ENCODE results near the gene RAF1.

The RAF1 gene

DNA sequence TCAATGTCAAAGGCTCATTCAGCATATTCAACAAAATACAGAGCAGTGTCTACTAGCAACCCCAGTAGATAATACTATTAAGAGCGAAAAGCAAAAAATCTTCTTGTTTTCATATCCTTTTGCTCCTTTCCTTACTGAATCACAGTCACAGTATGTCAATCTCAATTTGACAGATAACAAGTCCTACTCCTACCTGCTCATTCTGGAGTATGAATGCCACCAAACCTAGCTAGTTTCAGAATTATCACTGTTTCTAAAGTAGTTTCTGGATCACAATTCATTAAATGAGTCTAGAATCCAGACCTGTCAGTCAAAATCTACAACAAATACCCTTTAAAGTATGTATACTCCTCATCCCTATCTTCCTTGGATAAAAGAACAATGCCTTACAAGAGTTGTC lies 55.5 kb downstream of the RAF1 start:
- Histone ChIP-seq H3K27ac (no peak overlapping the region), H3K36me3 (peaks cover 59 to 90% (median 72%) of the 10 kb centered on the region in 3 donors), H3K4me3 (no peak overlapping the region), H3K27me3 (no peaks in the 10 kb centered on the region), H3K9me3 (no peaks in the 10 kb centered on the region), H3K4me1 (peaks cover 0 to 7% (median 4%) of the 10 kb centered on the region in 4 donors)
- intact Hi-C loops (cut with DNase I; ENCODE audit: low total_unique reads) = loop anchor here (5.0 kb wide), 1 partner anchor 114 kb away; no protein-coding TSS in a partner anchor
- DNase-seq = no peak
- TF ChIP-seq, protein P1, sequence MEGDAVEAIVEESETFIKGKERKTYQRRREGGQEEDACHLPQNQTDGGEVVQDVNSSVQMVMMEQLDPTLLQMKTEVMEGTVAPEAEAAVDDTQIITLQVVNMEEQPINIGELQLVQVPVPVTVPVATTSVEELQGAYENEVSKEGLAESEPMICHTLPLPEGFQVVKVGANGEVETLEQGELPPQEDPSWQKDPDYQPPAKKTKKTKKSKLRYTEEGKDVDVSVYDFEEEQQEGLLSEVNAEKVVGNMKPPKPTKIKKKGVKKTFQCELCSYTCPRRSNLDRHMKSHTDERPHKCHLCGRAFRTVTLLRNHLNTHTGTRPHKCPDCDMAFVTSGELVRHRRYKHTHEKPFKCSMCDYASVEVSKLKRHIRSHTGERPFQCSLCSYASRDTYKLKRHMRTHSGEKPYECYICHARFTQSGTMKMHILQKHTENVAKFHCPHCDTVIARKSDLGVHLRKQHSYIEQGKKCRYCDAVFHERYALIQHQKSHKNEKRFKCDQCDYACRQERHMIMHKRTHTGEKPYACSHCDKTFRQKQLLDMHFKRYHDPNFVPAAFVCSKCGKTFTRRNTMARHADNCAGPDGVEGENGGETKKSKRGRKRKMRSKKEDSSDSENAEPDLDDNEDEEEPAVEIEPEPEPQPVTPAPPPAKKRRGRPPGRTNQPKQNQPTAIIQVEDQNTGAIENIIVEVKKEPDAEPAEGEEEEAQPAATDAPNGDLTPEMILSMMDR (IDR thresholded peaks at IDR 0.05) = no peak

DNA sequence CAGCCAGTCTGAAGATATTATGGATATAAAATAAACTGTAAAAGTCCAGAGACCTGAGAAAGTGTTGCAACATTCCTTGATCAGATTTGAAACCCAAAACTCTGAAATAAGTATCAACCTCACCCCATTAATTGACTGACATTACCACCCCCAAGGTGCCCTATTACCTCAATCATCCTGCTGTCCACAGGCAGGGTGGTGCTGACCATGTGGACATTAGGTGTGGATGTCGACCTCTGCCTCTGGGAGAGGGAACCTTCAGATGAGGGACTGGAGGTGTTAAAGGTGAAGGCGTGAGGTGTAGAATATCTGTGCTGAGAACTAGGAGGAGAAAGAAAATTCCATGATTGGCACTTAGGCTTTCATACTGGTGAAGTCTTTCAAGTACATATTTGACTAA lies 59.9 kb downstream of the RAF1 start:
- Histone ChIP-seq H3K4me3 (no peak overlapping the region), H3K9me3 (no peaks in the 10 kb centered on the region), H3K36me3 (peaks cover 59 to 86% (median 80%) of the 10 kb centered on the region in 3 donors), H3K27ac (no peak overlapping the region), H3K4me1 (peaks cover 0 to 30% (median 10%) of the 10 kb centered on the region in 4 donors), H3K27me3 (no peaks in the 10 kb centered on the region)
- intact Hi-C loops (cut with DNase I; ENCODE audit: low total_unique reads) = no loop called here
- no peak for DNase-seq
- TF ChIP-seq, protein P1 (IDR thresholded peaks at IDR 0.05) = no peak

DNA sequence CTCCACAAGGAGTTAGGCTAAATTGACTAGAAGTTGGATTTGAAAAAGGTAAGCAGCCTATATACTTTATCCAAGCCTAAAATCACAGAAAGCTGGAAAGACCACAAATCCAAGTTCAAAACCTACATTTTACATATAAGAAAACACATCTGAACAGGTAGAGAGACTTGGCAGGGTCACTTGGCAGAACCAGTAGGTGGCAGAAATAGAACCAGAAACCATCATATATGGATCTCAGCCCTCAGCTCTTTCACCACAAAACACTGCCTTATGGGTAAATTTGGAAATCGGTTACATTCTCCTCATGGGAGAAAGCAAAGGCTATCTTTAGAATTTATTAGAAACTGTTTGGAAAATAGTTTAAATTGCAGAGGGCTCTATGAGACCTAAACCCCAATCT lies 62.8 kb downstream of the RAF1 start:
- Histone ChIP-seq H3K27ac (peak overlapping the region; percentile 2 to 41), H3K9me3 (no peaks in the 10 kb centered on the region), H3K36me3 (peaks cover 50 to 86% (median 77%) of the 10 kb centered on the region in 3 donors), H3K4me1 (peaks cover 0 to 45% (median 13%) of the 10 kb centered on the region in 4 donors), H3K27me3 (no peaks in the 10 kb centered on the region), H3K4me3 (no peak overlapping the region)
- TF ChIP-seq, protein P1 (IDR thresholded peaks at IDR 0.05) = peak; percentile 30 to 33
- no peak for DNase-seq
- intact Hi-C loops (cut with DNase I; ENCODE audit: low total_unique reads) = no loop called here

DNA sequence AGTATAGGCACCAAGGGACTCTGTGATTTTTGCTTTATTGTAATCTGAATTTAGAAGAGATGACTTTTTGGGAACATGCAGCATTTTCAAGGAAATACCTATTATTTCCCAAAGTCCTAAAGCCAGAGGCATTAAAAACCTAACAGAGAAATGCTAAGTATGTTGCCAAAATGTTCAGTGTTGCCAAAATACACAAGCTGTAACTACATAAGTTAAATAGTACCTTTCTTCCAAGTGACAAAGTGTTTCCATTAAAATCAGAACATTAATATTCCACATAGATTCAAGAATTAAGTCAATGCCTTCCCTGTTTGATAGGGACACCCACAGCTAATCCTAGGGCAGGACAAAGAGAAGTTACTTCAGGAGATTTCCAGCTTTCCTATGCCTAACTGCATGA lies 65.0 kb downstream of the RAF1 start:
- intact Hi-C loops (cut with DNase I; ENCODE audit: low total_unique reads) = no loop called here
- TF ChIP-seq, protein P1 (IDR thresholded peaks at IDR 0.05) = no peak
- no peaks in the 10 kb centered on the region for H3K9me3 ChIP-seq
- H3K4me1 ChIP-seq = peaks cover 0 to 45% (median 13%) of the 10 kb centered on the region in 4 donors
- no peak overlapping the region for H3K4me3 ChIP-seq
- no peaks in the 10 kb centered on the region for H3K27me3 ChIP-seq
- H3K27ac ChIP-seq = peak overlapping the region; percentile 16 to 41
- DNase-seq = no peak
- peaks cover 41 to 86% (median 77%) of the 10 kb centered on the region in 3 donors for H3K36me3 ChIP-seq

DNA sequence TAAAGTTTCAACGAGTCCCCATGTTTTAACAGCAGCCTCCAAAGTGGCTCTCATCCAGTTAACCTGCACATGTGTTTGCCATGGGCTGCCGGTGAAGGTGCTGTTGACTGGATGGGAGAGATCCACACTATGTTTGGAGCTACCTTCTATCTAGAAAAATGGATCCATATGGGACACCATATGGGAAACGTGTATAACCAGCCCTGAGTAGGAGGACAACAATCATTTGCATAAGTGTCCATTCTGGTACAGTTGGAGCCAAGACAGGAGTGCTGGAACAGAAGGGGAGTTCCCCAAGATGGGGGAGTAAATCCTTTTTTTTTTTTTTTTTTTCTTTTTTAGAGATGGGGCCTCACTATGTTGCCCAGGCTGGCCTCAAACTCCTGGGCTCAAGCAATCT lies 70.4 kb downstream of the RAF1 start:
- H3K27ac ChIP-seq = no peak overlapping the region
- no peaks in the 10 kb centered on the region for H3K9me3 ChIP-seq
- intact Hi-C loops (cut with DNase I; ENCODE audit: low total_unique reads) = no loop called here
- TF ChIP-seq, protein P1 (IDR thresholded peaks at IDR 0.05) = no peak
- H3K4me3 ChIP-seq = no peak overlapping the region
- no peaks in the 10 kb centered on the region for H3K27me3 ChIP-seq
- H3K36me3 ChIP-seq = peaks cover 66 to 98% (median 94%) of the 10 kb centered on the region in 3 donors
- no peak for DNase-seq
- H3K4me1 ChIP-seq = peaks cover 0 to 10% (median 0%) of the 10 kb centered on the region in 4 donors

Data from tibial artery (tissue), 4 donors.